Endothelial cell (in vitro differentiated cells): ENCODE results near the gene CADM1. TPM values are rescaled to one million over a fixed set of nuclear protein-coding genes. Genes with fewer than 3 reads are reported as not detected.

Experiments used
- DNase-seq: peaks from one replicate; pipeline ENCODE4 v3.0.0; 2021; ENCODE audit warnings: low spot score
- H3K27ac Mint-ChIP-seq: one replicate; pipeline ENCODE4 v1.8.0; 2021; ENCODE audit warnings: mixed read lengths, inconsistent platforms; ENCODE audit not compliant: unreplicated experiment
- H3K27me3 Mint-ChIP-seq: one replicate; pipeline ENCODE4 v1.8.0; 2021; ENCODE audit warnings: mild to moderate bottlenecking, moderate library complexity, mixed read lengths, inconsistent platforms; ENCODE audit not compliant: unreplicated experiment
- H3K36me3 Mint-ChIP-seq: one replicate; pipeline ENCODE4 v1.8.0; 2021; ENCODE audit warnings: mild to moderate bottlenecking, low read depth, mixed read lengths, inconsistent platforms; ENCODE audit not compliant: unreplicated experiment
- H3K4me1 Mint-ChIP-seq: one replicate; pipeline ENCODE4 v1.8.0; 2021; ENCODE audit warnings: mild to moderate bottlenecking, mixed read lengths, inconsistent platforms; ENCODE audit not compliant: unreplicated experiment
- H3K4me3 Mint-ChIP-seq: one replicate; pipeline ENCODE4 v1.8.0; 2021; ENCODE audit warnings: mild to moderate bottlenecking, mixed read lengths, inconsistent platforms; ENCODE audit not compliant: unreplicated experiment
- H3K9me3 Mint-ChIP-seq: one replicate; pipeline ENCODE4 v1.8.0; 2021; ENCODE audit warnings: mixed read lengths, inconsistent platforms; ENCODE audit not compliant: unreplicated experiment
- total RNA-seq: library from RNA; stranded (reverse); fragmentation: NEBNext Ultra II Directional; extraction: Animal tissue kit (Norgen Biotek cat#: 25700); gene quantifications from one replicate; pipeline ENCODE4 v1.2.1, GENCODE V29; 2021; ENCODE audit not compliant: unreplicated experiment
- TF ChIP-seq, protein P1 (sequence below): fragments of 200-600 bp; sonication (generic); IDR thresholded peaks from one replicate; pipeline ENCODE4 v1.5.0; 2021; ENCODE audit warnings: antibody characterized with exemption; ENCODE audit not compliant: unreplicated experiment

The CADM1 gene
- total RNA-seq, 1 donor from 2014 or later: 65.5 TPM

DNA sequence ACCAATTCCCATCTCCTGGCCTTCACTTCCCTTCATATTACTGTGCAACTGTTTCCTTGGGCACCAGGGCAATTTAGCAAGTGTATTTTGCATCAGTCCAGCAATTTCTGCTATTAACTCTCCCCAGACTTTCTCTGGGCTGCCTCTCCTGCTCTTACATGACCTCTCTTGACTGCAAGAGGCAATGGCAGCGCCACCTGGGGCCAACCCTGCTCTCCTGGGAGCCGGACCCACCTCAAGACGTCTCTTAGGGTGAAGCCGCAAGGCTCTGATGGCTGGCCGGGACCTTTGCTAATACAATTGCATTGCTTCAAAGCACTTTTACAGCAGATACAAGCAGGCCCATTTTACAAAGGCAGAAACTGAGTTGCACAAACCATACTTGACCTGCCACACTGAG, 360.2 kb downstream of the CADM1 start:
- H3K27me3 Mint-ChIP-seq: peaks cover 2% of the 10 kb centered on the region
- H3K4me1 Mint-ChIP-seq: peaks cover 10% of the 10 kb centered on the region
- H3K36me3 Mint-ChIP-seq: no peaks in the 10 kb centered on the region
- DNase-seq: no peak
- no peaks in the 10 kb centered on the region for H3K9me3 Mint-ChIP-seq
- no peak overlapping the region for H3K4me3 Mint-ChIP-seq
- H3K27ac Mint-ChIP-seq: no peak overlapping the region
- TF ChIP-seq, protein P1, sequence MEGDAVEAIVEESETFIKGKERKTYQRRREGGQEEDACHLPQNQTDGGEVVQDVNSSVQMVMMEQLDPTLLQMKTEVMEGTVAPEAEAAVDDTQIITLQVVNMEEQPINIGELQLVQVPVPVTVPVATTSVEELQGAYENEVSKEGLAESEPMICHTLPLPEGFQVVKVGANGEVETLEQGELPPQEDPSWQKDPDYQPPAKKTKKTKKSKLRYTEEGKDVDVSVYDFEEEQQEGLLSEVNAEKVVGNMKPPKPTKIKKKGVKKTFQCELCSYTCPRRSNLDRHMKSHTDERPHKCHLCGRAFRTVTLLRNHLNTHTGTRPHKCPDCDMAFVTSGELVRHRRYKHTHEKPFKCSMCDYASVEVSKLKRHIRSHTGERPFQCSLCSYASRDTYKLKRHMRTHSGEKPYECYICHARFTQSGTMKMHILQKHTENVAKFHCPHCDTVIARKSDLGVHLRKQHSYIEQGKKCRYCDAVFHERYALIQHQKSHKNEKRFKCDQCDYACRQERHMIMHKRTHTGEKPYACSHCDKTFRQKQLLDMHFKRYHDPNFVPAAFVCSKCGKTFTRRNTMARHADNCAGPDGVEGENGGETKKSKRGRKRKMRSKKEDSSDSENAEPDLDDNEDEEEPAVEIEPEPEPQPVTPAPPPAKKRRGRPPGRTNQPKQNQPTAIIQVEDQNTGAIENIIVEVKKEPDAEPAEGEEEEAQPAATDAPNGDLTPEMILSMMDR: no peak

- no peak overlapping the region for H3K27ac Mint-ChIP-seq
- DNase-seq: no peak
- TF ChIP-seq, protein P1: no peak
- peaks cover 10% of the 10 kb centered on the region for H3K4me1 Mint-ChIP-seq
- no peaks in the 10 kb centered on the region for H3K36me3 Mint-ChIP-seq
- H3K27me3 Mint-ChIP-seq: no peaks in the 10 kb centered on the region
- H3K4me3 Mint-ChIP-seq: no peak overlapping the region
- no peaks in the 10 kb centered on the region for H3K9me3 Mint-ChIP-seq
These were observed 362.7 kb downstream of the CADM1 start for GRCh38 chr11:115141231-115142114.

DNA sequence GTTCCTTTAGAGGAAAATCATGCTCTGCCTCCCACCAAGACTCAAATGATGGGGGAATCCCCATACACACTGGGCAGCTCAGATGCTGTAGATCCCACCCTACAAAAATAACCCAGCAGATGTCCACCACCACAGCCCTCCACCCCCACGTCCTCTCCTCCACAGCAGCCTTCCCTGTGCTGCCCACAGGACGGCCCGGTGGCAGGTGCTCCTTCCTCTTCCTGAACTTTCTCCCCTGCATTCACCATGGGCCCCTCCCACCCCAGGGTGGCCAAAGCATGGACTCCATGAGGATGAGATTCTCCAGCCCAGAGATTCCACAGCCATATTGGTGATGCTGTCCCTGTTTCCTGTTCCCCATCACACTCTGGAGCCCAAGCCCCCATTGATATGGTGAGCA, 368.3 kb downstream of the CADM1 start:
- no peaks in the 10 kb centered on the region for H3K27me3 Mint-ChIP-seq
- H3K9me3 Mint-ChIP-seq: no peaks in the 10 kb centered on the region
- no peak for DNase-seq
- no peak overlapping the region for H3K27ac Mint-ChIP-seq
- TF ChIP-seq, protein P1: no peak
- no peaks in the 10 kb centered on the region for H3K36me3 Mint-ChIP-seq
- H3K4me3 Mint-ChIP-seq: no peak overlapping the region
- H3K4me1 Mint-ChIP-seq: peaks cover 16% of the 10 kb centered on the region

GRCh38 chr11:115134926-115135325, 369.3 kb downstream of the CADM1 start:
- TF ChIP-seq, protein P1: no peak
- Mint-ChIP-seq H3K27me3 (no peaks in the 10 kb centered on the region), H3K4me3 (no peak overlapping the region), H3K36me3 (no peaks in the 10 kb centered on the region), H3K9me3 (no peaks in the 10 kb centered on the region), H3K4me1 (peaks cover 12% of the 10 kb centered on the region), H3K27ac (no peak overlapping the region)
- no peak for DNase-seq

GRCh38 chr11:115133475-115134209, 370.6 kb downstream of the CADM1 start:
- Mint-ChIP-seq H3K36me3 (no peaks in the 10 kb centered on the region), H3K27ac (no peak overlapping the region), H3K9me3 (no peaks in the 10 kb centered on the region), H3K4me3 (no peak overlapping the region), H3K27me3 (no peaks in the 10 kb centered on the region), H3K4me1 (peaks cover 6% of the 10 kb centered on the region)
- TF ChIP-seq, protein P1: no peak
- DNase-seq: no peak
